ENCODE results near the gene CGB8. TPM values are rescaled to one million over a fixed set of nuclear protein-coding genes. Genes with fewer than 3 reads are reported as not detected.
A peak's percentile ranks its signal among the peaks of the same experiment; 100 is the strongest.

The CGB8 gene
- total RNA-seq, 1 experiment from 2014 or later, result not detected

- intact Hi-C loops (cut with micrococcal nuclease; ENCODE audit: unreplicated experiment), result no loop called here
- POLR2A ChIA-PET, result no interaction called here
- no peak for TF ChIP-seq SIN3A (IDR thresholded peaks at IDR 0.05; ENCODE audit: borderline replicate concordance, insufficient read depth, low read depth, low read length)
- TF ChIP-seq TCF7L2 (IDR thresholded peaks at IDR 0.05; ENCODE audit: low read depth, low read length), result no peak
- TF ChIP-seq CTCF (IDR thresholded peaks at IDR 0.05), result no peak
- TF ChIP-seq REST (IDR thresholded peaks at IDR 0.05; ENCODE audit: insufficient read depth in 1 of 2, low read depth in 2 of 2, low read length in 1 of 2), result no peak
- no peak for TF ChIP-seq POLR2AphosphoS5 (IDR thresholded peaks at IDR 0.05; ENCODE audit: low read depth, low read length)
- CTCF ChIA-PET, result interaction anchor here (0.7 to 0.8 kb wide), 2 partner anchors 41 to 77 kb away, joined by 3 to 4 read pairs; no protein-coding TSS in a partner anchor
- Histone ChIP-seq H3K4me1 (ENCODE audit: control insufficient read depth, insufficient read depth, low read length) (no peaks in the 10 kb centered on the region), H3K36me3 (ENCODE audit: control insufficient read depth, insufficient read depth, low read length) (no peaks in the 10 kb centered on the region), H3K27ac (ENCODE audit: low read length) (no peak overlapping the region), H3K4me3 (ENCODE audit: low read depth in 2 of 2, low read length in 2 of 2) (no peak overlapping the region), H3K27me3 (ENCODE audit: control insufficient read depth, insufficient read depth, low read length) (no peaks in the 10 kb centered on the region), H3K9me3 (ENCODE audit: control insufficient read depth, insufficient read depth, low read depth, low read length) (no peaks in the 10 kb centered on the region)
- ATAC-seq, result no peak
- no peak for DNase-seq (ENCODE audit: low read depth, low spot score)
- in situ Hi-C loops (cut with HindIII; ENCODE audit: low pct_unique_long_range_greater_than_20kb, low sequenced_read_pairs), result no loop called here
- TSS peak; percentile 71 for BruUV-seq (replicated peaks)
Observed at GRCh38 chr19:49059053-49059452, 10.1 kb upstream of the CGB8 start.

GRCh38 chr19:49058562-49058961 lies 9.7 kb upstream of the CGB8 start:
- Histone ChIP-seq H3K9me3 (ENCODE audit: control insufficient read depth, insufficient read depth, low read depth, low read length) (no peaks in the 10 kb centered on the region), H3K36me3 (ENCODE audit: control insufficient read depth, insufficient read depth, low read length) (no peaks in the 10 kb centered on the region), H3K27me3 (ENCODE audit: control insufficient read depth, insufficient read depth, low read length) (no peaks in the 10 kb centered on the region), H3K27ac (ENCODE audit: low read length) (no peak overlapping the region), H3K4me3 (ENCODE audit: low read depth in 2 of 2, low read length in 2 of 2) (no peak overlapping the region), H3K4me1 (ENCODE audit: control insufficient read depth, insufficient read depth, low read length) (no peaks in the 10 kb centered on the region)
- no TSS peak for BruUV-seq (replicated peaks)
- TF ChIP-seq SIN3A (IDR thresholded peaks at IDR 0.05; ENCODE audit: borderline replicate concordance, insufficient read depth, low read depth, low read length), result no peak
- TF ChIP-seq TCF7L2 (IDR thresholded peaks at IDR 0.05; ENCODE audit: low read depth, low read length), result no peak
- TF ChIP-seq POLR2AphosphoS5 (IDR thresholded peaks at IDR 0.05; ENCODE audit: low read depth, low read length), result no peak
- TF ChIP-seq REST (IDR thresholded peaks at IDR 0.05; ENCODE audit: insufficient read depth in 1 of 2, low read depth in 2 of 2, low read length in 1 of 2), result no peak
- TF ChIP-seq CTCF (IDR thresholded peaks at IDR 0.05), result no peak
- ChIA-PET POLR2A (no interaction called here), CTCF (interaction anchor here (0.7 to 0.8 kb wide), 2 partner anchors 41 to 77 kb away, joined by 3 to 4 read pairs; no protein-coding TSS in a partner anchor)
- no peak for DNase-seq (ENCODE audit: low read depth, low spot score)
- in situ Hi-C loops (cut with HindIII; ENCODE audit: low pct_unique_long_range_greater_than_20kb, low sequenced_read_pairs), result no loop called here
- intact Hi-C loops (cut with micrococcal nuclease; ENCODE audit: unreplicated experiment), result no loop called here
- ATAC-seq, result no peak
